Measurements from ENCODE around the gene FILIP1L. TPM values are rescaled to one million over a fixed set of nuclear protein-coding genes. Genes with fewer than 3 reads are reported as not detected.
"Not testable (repeated sequence)": the region's sequence is repeated elsewhere in the genome, so short reads cannot be mapped to it uniquely, and the experiment has no call there.

The FILIP1L gene
- polyA plus RNA-seq, 1 donor: 42.3 TPM

DNA sequence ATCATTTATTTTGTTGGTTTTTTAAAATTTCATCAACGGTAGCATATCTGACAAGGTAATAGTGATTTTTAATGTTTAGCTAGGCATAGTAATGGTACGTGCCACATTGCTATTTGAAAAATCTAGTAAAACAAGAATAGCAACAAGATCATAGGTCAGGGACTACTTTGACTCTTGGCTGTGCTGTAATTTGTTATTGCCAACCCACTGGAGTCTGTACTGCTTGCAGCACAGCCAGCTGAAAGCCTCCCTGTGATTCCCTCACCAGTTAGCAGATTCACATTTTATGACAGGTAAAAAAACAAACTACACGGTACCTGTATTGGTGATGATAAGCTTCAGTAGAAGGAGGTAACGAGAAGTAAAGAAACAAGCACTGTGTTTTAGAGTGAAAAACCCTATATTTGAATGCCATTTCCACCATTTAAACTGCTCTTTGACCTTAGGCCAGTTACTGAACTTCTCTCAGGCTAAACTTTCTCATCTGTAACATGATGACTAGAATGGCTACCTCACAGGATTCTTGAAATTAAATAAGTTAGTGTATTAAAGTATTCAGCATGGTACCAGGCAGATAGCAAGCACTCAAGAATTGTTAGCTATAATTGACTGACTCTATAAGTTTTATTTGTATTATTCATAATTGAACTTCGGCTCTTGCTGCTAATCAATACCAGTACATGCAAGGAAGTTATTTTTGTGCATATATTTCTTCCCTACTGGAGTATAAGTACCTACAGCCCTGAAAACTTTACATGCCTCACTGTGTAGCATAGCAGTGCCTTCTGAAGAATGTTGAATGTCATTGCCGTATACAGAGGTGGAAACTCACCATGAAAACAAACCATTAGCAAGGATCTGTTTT lies 16.1 kb downstream of the FILIP1L start:
- no peak for DNase-seq

DNA sequence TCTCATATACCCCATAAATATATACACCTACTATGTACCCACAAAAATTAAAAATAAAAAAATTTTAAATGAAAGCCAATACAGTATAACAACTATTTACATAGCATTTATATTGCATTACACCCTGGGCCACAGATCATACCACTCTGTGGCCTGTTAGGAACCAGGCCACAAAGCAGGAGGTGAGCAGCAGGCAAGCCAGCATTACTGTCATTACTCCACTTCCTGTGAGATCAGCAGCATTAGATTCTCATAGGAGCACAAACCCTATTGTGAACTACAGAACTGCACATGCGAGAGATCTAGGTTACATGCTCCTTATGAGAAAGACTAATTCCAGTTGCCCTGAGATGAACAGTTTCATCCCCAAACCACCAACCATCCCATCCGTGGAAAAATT lies 17.4 kb downstream of the FILIP1L start:
- DNase-seq: no peak

DNA sequence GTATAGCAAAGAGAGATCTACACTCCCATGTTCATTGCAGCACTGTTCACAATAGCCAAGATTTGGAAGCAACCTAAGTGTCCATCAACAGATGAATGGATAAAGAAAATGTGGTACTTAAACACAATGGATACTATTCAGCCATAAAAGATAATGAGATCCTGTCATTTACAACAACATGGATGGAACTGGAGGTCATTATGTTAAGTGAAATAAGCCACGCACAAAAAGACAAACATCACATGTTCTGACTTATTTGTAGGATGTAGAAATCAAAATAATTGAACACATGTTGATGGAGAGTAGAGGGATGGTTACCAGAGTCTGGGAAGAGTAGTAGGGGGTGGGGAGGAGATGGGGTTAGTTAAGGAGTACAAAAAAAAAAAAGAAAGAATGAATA lies 18.0 kb downstream of the FILIP1L start:
- not testable (repeated sequence) for DNase-seq

DNA sequence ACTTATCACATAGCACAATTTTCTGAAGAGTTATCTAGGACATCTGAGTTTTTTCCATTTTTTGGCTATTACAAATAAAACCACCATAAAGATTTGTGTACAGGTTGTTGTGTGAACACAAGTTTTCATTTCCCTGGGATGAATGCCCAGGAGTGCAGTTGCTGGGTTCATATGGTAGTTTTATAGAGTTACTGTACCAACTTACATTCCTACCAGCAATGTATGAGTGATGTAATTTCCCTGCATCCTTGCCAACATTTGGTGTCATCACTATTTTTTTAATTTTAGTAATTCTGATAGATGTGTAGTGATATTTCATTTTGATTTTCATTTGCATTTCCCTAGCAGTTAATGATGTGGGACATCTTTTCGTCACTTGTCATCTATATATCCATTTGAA lies 20.5 kb downstream of the FILIP1L start:
- no peak for DNase-seq

DNA sequence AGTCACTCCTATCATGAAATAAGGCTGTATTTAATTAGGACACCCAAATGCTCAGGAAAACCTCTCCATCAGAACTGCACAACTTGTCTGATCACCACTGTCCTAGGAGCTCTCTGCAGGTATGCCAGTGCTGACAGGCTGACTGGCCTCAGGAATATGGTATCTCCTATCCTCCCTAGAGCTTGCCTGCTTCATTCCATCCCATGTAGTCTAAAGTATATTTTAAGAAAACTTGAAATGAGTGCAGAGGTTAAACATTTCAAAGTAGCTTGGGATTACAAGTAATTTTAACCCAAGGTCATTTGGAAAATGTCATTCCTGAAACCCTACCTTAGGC lies 23.7 kb downstream of the FILIP1L start:
- DNase-seq: no peak

DNA sequence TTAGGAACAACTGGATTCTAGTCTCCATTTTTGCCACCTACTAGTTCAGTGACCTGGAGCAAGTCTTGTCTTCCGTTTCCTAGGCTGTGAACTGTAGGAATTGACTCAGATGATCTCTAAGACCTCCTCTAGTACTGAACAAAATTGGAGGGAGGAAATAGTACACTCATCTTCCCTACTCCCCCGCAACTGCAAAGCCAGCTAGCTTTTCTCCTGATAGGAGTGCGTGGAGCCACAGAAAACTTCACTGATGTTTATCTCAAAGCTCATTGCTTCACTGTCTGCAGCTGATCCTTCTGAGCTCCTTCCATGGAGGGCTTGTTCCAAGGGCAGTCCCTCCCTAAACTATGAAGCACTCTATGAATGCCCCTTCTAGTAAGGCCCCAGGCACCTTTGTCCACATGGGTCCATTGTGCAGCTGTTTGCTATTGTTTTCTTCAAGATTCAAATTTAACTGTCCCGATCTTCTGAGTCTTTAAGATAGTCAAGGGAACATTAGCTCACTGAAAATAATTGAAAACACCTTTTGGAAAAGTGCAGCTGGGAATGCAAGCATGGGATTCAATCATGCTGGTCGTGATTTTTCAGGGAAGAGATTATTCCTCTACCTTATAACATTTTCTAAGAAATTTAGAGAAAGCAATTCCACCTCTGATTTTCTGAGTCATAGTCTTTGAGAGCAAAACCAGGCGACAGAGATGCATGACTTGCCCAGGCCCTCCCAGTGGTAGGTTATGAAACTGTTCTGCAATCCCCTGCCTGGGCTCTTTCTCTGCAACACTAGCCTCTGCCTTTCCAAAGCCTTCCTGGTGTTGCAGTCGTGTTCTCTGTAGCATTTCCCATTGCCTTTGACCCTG lies 24.3 kb downstream of the FILIP1L start:
- peak; percentile 40 for DNase-seq

DNA sequence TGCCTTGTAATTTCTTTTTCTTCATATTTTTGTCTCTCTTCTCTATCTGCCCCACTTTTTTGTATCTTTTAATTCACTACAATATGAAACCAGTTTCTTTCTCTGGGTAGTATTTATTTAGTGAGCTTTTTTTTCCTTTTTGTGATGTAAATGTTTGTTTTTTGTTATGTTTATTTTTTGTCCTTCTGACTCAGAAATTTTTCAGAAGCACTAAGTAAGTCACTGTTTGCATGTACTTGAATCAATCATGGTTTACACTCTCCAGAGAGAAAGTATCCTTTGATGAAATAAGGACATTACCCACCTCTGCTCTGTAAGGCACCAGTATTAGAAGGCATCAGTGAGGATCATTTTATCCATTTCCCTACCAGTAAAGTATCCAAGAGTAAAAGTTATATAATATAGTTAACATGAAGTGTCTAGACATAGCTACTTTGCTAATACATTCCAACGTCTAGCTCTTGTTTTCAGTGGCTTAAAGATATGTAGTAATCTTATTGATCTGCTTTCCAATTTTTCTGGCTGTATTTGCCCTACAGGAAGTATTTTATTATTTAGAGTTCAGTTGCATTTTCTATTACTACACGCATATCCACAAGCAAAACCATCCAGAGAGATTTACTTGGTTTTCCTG lies 25.4 kb downstream of the FILIP1L start:
- DNase-seq: no peak

DNA sequence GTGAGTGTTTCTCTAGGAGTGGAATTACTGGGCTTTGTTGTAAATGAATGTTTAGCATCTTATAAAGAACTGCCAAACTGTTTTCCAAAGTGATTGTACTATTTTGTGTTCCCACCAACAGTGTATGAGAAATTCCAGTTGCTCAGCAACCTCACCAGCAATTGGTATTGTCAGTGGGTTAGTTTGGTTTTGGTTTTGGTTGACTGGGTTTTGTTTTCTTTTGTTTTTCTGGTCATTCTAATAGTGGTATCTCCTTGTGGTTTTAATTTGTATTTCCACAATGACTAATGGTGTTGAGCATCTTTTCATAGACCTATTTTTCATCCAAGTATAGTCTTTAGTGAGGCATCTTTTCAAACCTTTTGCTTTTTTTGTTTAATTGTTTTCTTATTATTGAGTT lies 27.1 kb downstream of the FILIP1L start:
- DNase-seq: no peak

DNA sequence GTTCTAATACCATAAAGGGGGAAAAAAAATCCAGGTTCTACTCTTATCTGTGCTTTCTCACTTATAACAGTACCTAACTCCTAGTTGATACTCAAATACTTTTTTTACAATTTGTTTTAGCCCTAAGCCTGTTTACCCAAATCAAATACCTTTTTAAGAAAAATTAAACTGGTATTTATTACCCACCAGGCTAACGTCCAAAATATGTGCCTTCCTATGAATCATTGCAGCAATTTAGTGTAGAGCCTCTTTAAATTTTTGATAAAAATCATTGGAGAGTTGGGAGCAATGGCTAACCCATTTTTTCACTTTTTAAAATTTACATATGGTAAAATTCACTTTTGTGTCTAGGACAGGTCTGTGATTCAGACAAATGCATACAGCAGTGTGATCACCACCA lies 27.9 kb downstream of the FILIP1L start:
- no peak for DNase-seq

DNA sequence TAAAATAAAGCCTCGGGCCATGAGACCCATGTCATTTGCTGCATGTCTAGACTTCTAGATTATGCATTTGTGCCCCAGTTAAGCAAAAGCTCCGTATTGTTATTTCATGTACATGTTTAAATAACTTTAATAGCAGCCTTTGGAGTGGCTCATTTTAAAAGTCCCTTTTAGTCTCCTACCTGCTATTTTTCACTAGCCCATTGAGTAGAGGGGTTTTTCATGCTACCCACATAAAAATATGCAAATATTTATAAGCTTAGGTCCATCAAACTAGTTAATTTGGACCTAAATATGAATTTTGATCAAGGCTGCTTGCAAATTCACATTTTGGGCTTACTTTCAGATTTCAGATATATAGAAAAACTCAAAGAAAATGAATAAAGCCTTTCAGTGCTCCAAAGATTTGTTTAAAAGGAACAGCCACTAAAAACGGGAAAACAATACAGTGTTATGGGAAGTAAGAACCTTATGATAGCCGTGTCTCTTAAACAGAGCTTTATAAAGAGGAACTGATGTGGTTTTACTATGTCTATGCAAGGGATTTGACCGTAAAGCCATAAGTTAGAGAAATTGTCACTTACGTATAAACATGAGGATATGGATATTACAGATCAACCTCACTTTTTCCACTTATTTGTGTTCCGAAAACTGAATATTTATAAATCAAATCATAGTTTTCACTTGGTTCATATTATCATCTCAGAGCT lies 30.0 kb downstream of the FILIP1L start:
- no peak for DNase-seq

DNA sequence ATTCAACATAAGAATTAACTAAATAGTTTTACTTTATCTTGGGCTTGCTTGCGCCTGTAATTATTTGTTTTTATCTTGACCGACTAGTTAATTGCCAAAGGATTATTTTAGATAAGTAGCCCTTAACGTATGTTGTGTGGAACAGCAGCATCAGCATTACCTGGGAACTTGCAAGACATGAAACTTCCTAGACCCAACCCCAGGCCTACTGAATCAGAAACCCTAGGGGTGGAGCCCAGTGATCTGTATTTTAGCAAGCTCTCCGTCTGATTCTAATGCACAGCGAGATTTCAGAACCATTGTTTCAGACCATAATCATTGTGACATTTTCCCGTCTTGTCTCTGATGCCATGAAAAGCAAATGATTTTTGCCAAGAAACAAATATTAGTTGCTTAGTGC lies 31.1 kb downstream of the FILIP1L start:
- no peak for DNase-seq

DNA sequence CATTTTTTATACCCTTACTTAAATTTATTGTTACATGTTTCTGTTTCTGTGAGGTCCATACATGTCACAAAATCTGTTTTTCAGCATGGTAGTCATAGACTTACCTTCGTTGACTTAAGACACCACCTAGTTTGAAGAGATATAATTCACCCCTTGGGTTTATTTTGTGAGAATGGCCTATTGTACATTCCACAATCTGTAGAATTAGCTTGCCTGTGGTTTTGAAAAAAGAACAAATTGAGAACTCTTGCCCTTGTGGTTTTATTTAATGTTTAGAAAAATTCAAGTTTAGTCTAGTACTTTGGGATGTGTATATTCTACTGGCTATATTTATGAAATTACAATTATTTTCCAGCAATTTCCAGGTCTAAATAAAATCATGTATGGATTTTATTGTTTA lies 31.6 kb downstream of the FILIP1L start:
- DNase-seq: no peak

DNA sequence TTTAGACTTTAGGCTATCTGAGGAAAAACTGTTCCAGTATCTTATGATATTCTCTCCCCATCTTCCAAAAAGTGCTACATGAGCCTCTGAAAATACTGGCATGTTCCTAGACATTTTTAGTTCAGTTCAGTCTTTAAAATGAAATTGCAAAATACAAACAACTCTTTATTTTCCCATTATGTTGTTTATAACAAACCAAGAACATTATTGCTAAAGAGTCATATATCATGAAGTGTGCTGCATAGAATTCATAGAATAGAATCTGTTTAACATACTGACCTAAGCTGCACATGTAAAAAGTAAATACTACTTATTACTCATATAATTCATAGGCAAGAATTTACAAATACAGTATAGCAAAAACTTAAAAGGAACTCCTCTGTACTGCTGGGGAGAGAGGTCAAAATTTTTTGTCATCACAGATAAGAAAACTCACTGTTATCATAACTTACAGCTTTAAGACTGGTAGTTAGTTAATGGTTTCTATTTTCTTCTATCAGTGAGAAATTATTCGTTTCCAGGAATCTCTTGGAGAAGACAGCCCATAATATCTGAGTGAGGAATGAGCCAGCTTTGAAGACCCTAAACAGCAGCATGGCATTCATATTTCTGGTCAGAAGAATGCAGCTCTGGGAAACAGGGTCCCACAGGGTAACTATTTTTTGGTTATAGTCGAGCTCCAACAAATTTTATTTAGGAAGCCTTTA lies 32.2 kb downstream of the FILIP1L start:
- DNase-seq: no peak

DNA sequence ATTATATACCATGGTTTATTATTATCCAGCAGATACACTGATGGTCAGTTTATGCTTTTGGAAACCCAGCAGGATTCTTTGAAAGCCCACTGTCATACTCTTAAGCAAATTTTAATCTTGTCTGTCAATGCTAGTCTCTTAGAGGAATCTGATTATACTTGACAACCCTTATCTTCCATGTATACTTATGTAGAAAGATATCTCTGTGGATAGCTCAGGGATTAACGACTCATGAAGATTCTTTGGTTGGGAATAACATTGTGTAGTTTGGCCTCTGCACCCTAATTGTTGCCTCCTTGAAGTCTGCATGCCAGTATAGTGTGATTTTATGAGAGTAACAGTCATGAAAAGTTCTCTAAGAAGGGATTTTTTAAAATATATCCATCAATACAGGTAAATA lies 33.0 kb downstream of the FILIP1L start:
- DNase-seq: no peak

DNA sequence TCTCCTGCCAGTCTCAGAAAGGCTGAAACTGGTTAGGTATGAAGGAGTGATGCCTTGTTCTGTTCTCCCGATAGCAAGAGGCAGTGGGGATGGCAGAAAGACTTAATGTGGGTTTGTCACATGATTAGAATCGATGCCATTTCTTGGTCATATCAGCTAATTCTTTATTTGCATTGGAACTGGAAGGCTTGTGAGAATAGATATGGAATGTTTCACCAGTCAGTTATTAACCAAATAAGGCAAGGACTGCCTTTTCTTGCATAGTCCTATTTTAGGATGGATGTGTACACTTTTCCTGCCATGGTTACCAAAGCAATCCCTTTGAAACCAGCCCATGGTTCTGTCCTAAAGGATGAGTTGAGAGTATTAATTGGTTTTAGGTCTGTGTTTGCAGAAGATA lies 33.7 kb downstream of the FILIP1L start:
- DNase-seq: no peak

DNA sequence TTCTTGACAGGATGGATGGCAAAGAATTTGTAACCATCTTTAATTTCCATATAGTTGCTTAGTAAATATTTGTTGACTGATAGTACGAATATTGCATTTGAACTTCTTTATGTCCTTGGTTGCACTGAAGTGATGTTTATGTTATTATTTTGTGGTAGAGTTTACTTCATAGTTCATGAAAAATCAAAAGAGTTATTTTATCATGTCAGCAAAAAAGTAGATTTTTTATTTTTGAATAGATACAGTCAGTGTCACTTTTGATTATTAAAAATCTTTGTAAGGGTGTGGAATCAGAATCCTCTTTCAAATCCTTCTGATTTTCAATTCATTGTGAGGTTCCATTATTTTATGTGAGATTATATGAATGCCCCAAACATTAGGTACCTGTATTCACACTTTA lies 35.0 kb downstream of the FILIP1L start:
- DNase-seq: no peak

DNA sequence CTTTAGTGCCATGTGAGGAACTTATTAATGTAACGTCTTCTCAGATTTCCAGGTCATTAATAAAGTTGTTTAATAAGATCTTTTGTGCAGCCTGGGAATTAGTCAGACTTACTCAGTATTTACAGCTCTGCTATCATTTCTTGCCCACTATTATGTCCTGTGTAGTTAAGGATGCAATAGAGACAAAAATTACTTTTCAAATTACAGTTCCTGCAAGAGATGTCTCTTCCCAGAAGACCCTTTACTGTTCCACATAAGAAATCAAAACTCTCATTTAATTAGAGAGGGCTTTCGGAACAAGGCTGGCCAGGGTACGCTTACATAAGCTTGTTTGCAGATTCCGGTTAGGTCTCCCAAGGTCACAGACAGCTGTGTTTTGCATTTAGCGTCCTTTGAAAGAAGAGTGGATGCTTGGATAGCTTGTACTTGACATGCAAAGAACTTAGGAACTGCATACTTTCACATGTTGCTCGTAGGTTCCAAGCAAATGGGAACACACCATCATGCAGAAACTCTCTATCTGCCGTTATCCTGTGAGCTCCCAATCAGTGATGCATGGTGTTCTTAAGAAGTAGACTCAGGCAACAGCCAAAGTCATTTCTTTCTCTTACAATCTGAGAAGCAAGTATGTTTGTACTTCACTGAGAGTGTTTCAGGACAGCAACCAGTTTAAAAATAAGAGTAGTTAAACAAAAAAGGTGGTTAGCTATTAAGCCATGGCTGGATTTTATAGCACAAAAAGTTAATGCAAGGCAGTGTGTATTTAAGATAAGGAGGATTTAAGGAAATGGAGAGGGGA lies 37.4 kb downstream of the FILIP1L start:
- peak; percentile 43 for DNase-seq

DNA sequence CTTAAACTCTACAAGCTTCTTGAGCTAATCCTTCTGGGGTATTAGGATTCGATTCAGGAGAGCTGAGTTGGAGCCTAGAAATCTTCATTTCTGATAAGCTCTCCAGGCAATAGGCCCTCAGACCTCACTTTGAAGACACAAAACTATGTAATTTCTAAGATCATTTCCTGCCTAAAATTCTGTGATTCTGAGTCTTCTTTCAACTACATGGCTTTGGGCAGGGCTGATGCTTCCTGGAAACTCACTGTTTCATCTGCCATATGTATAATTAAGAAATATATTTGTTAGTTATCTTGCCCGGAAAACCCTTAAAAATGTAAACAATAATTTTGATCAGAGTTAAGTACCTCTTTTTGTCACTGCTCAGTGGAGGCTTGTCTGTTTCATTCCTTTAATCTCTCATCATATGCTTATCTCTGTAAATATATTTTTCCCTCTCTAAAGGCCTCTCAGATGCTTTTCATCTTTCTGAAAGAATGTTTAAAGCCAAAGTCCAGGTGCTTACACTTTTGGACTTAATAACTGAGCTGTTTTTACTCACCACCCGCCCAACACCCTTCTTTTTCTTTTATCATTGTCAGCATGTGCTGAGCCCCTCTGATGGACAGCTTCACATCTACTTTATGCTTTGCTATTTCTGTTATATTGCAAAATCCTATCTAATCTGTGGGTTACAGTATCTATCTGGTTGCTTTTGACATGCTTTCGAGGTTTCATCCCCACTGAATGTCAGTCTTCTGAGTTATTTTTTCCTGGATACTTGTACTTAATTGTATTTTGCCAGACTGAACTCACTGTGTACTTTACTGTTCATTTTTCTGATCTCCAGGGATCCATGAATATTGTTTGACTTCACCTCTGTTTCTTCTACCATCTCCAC lies 38.2 kb downstream of the FILIP1L start:
- no peak for DNase-seq

DNA sequence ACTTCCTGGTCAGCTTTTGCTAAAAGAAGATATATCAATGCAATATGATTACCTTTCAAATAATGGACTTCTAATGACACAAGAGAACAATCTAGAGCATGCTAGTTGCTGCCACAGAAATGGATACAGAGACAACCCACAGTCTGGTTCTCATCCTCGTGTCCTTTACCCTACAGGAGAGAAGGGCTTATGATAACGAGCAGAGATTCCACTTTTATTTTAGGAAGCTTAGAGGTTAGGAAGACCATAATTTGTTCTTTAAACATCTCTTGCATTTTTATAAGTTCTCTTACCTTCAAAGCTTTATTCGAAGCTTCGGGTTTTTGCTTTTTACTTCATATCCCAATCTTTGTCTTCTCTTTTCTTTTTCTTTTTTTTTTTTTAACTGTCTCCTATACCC lies 39.1 kb downstream of the FILIP1L start:
- no peak for DNase-seq

DNA sequence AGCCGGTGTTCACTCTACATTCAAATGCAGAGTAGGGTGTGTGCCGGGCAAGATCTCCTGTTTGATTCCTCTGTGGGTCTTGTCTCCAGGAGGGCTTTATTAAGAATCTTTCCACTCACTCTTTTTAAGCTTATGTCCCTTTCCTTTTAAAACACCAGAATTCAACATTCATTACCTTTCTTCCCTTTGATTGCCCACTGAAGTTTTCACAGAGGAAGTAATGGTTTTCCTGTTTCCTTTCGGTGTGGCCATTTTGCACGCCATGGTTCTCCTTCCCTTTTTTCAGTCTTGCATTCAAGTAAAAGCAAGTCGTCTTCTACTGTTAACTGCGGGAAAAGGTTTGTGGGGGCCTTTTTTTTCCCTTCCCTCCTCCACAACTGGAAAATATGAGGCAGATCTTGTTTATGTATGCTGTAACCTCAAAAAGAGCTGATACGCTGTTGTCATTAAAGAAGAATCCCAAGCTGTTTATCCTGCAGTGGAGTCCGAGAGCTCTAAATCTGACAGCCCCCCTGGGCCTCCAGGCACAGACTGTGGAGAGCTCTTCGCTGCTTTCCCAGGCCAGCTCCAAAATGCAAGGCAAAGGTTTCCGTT lies 40.5 kb downstream of the FILIP1L start:
- DNase-seq: peak; percentile 81
